Ovary (tissue), 9 donors: ENCODE measurements around the gene ANKRD53. TPM values are rescaled to one million over a fixed set of nuclear protein-coding genes. Genes with fewer than 3 reads are reported as not detected.

Experiments used
- DNase-seq, 5 donors: peaks; one replicate each; pipeline ENCODE4 v3.0.0-alpha.2; 2019 to 2020
- H3K27ac ChIP-seq, 2 donors: fragments of 200-600 bp; one replicate each; pipeline versions ENCODE4 v1.5.1 to v1.8.0; 2019 to 2022
- H3K27me3 ChIP-seq: fragments of 200-600 bp; one replicate; pipeline ENCODE4 v1.8.0; 2022
- H3K36me3 ChIP-seq: fragments of 200-600 bp; sonication (generic); one replicate; pipeline ENCODE4 v1.5.1; 2019
- H3K4me1 ChIP-seq: one replicate; pipeline ENCODE4 v1.8.1; 2013; ENCODE audit warnings: mild to moderate bottlenecking, moderate library complexity; ENCODE audit not compliant: insufficient read depth
- H3K4me3 ChIP-seq: fragments of 200-600 bp; sonication (generic); one replicate; pipeline ENCODE4 v1.5.1; 2017
- H3K9me3 ChIP-seq, 2 donors: fragments of 200-600 bp in 1 of 2; sonication (generic) in 1 of 2; one replicate each; pipeline versions ENCODE4 v1.5.1 to v1.8.1; 2013 to 2019; ENCODE audit warnings: mild to moderate bottlenecking in 1 of 2, moderate library complexity in 1 of 2
- CTCF ChIP-seq, 3 donors: fragments of 450-650 bp in 2 of 3; fragments of 200-600 bp in 1 of 3; IDR thresholded peaks; one replicate each; pipeline versions ENCODE4 v1.5.1 to v1.8.0; 2016 to 2022; ENCODE audit warnings: antibody characterized with exemption in 3 of 3, mild to moderate bottlenecking in 1 of 3
- EP300 ChIP-seq: sonication (generic); formaldehyde crosslinking; IDR thresholded peaks from one replicate; pipeline ENCODE4 v1.6.1; 2017; ENCODE audit warnings: antibody characterized with exemption
- POLR2A ChIP-seq: fragments of 450-650 bp; IDR thresholded peaks from one replicate; pipeline ENCODE4 v1.6.1; 2017; ENCODE audit warnings: antibody characterized with exemption, mild to moderate bottlenecking, moderate library complexity
- WGBS, 3 donors: extraction: QIAGEN DNeasy Blood & Tissue Kit in 1 of 3; methylation state at CpG; one replicate each; pipeline versions ENCODE4 v1.1.5 to v1.1.7; 2013 to 2017; 5-methylcytosine and 5-hydroxymethylcytosine counted together
- intact Hi-C, 4 donors: fragments of 100-400 bp; cut with DNase I; formaldehyde crosslinking; loops; one replicate each; pipeline versions ENCODE4 v1.11.0 to v1.15.1; 2022 to 2023
- polyA plus RNA-seq, 2 donors: library from polyadenylated mRNA; stranded (reverse); fragments of 200-250 nt in 1 of 2; fragments of 350-450 nt in 1 of 2; fragmentation: Illumina TruSeq in 1 of 2; extraction: RNeasy Lipid Tissue Mini Kit (QIAGEN cat#74804) in 1 of 2; gene quantifications; one replicate each; pipeline ENCODE4 v1.2.3, GENCODE V29; 2013 to 2014
- total RNA-seq, 7 donors: library from RNA; depleted of rRNA in 2 of 7; stranded (reverse); fragments of >200 nt in 2 of 7; fragmentation: NEBNext Ultra II Directional in 3 of 7; extraction: Animal tissue kit (Norgen Biotek cat#: 25700) in 3 of 7; gene quantifications; one replicate each; pipeline versions ENCODE4 v1.1.0 to v1.2.4, GENCODE V29; 2016 to 2023
- donor health status: DM: no; HTN: no; CAD: no; lungs with moderate emphysema.
- donor health status: DM: no; HTN: no; CAD: no.
- donor health status: Bipolar disorder and iron deficiency.
- donor health status: DM: yes; HTN: yes; CAD: no.
- donor health status: DM: no; HTN: no; CAD: no.
- donor health status: DM: yes; HTN: yes; CAD: no.

Gene ANKRD53
- total and polyA plus RNA-seq, 9 donors: 2.0 to 8.3 (median 3.9) TPM

- intact Hi-C loops: loop anchor here in 1 of 4 donors (5.0 kb wide), 1 partner anchor 84 kb away; the partner anchor contains the start of gene NAGK
Measured at GRCh38 chr2:70982971-70983370, 4.5 kb downstream of the ANKRD53 start.

GRCh38 chr2:70983506-70984227 lies 5.2 kb downstream of the ANKRD53 start:
- TF ChIP-seq EP300 (no peak), CTCF (IDR thresholded peaks at IDR 0.05) (no peak), POLR2A (no peak)
- WGBS, 3 donors: 81 to 90% (median 85%) methylated on average over 8 of the region's 8 CpGs
- intact Hi-C loops: loop anchor here in 1 of 4 donors (5.0 kb wide), 1 partner anchor 84 kb away; the partner anchor contains the start of gene NAGK
- no peak overlapping the region for H3K27ac ChIP-seq
- H3K36me3 ChIP-seq: no peaks in the 10 kb centered on the region
- H3K9me3 ChIP-seq: no peaks in the 10 kb centered on the region
- H3K4me1 ChIP-seq: no peaks in the 10 kb centered on the region
- no peaks in the 10 kb centered on the region for H3K27me3 ChIP-seq
- H3K4me3 ChIP-seq: no peak overlapping the region
- peak in 2 of 5 donors; percentile 6 to 9 for DNase-seq

More at GRCh38 chr2:70982971-70983370, 4.5 kb downstream of the ANKRD53 start:
- DNase-seq: peak in 1 of 5 donors; percentile 3
- 88 to 92% (median 91%) methylated on average over 3 of the region's 3 CpGs for WGBS, 3 donors
- H3K27ac ChIP-seq: no peak overlapping the region
- no peak overlapping the region for H3K4me3 ChIP-seq
- no peaks in the 10 kb centered on the region for H3K4me1 ChIP-seq
- no peaks in the 10 kb centered on the region for H3K9me3 ChIP-seq
- TF ChIP-seq CTCF (IDR thresholded peaks at IDR 0.05) (no peak), POLR2A (no peak), EP300 (no peak)
- no peaks in the 10 kb centered on the region for H3K36me3 ChIP-seq
- H3K27me3 ChIP-seq: no peaks in the 10 kb centered on the region

GRCh38 chr2:70984228-70984575 lies 5.8 kb downstream of the ANKRD53 start:
- no peak overlapping the region for H3K4me3 ChIP-seq
- peak in 1 of 5 donors; percentile 7 for DNase-seq
- no peak for TF ChIP-seq CTCF (IDR thresholded peaks at IDR 0.05)
- TF ChIP-seq EP300: no peak
- no peak for TF ChIP-seq POLR2A
- WGBS, 3 donors: 84 to 89% (median 85%) methylated on average over 3 of the region's 3 CpGs
- H3K36me3 ChIP-seq: no peaks in the 10 kb centered on the region
- no peaks in the 10 kb centered on the region for H3K27me3 ChIP-seq
- H3K4me1 ChIP-seq: no peaks in the 10 kb centered on the region
- intact Hi-C loops: loop anchor here in 1 of 4 donors (5.0 kb wide), 1 partner anchor 83 kb away; the partner anchor contains the start of gene NAGK
- H3K9me3 ChIP-seq: no peaks in the 10 kb centered on the region
- H3K27ac ChIP-seq: no peak overlapping the region

- no peak overlapping the region for H3K27ac ChIP-seq
- H3K4me1 ChIP-seq: no peaks in the 10 kb centered on the region
- intact Hi-C loops: loop anchor here in 1 of 4 donors (5.0 kb wide), 1 partner anchor 83 kb away; the partner anchor contains the start of gene NAGK
- no peaks in the 10 kb centered on the region for H3K27me3 ChIP-seq
- peak; percentile 45 to 72 (median 57) for DNase-seq
- TF ChIP-seq POLR2A: no peak
- no peak for TF ChIP-seq EP300
- peak; percentile 39 to 50 (median 42) for TF ChIP-seq CTCF (IDR thresholded peaks at IDR 0.05)
- no peak overlapping the region for H3K4me3 ChIP-seq
- WGBS, 3 donors: 23 to 46% (median 40%) methylated on average over 31 to 32 of the region's 32 CpGs
- H3K36me3 ChIP-seq: no peaks in the 10 kb centered on the region
- H3K9me3 ChIP-seq: no peaks in the 10 kb centered on the region
Measured at GRCh38 chr2:70984576-70985282, 6.3 kb downstream of the ANKRD53 start.
